WTC11 (cell line): ENCODE data around the gene PCED1A. TPM values are rescaled to one million over a fixed set of nuclear protein-coding genes. Genes with fewer than 3 reads are reported as not detected.
"Not testable (repeated sequence)": the region's sequence is repeated elsewhere in the genome, so short reads cannot be mapped to it uniquely, and the experiment has no call there.

Experiments
- ATAC-seq: fragments of 200-7000 bp; cut with Tn5 transposase; 2 replicates; pipeline ENCODE4 v1.10.0; 2021; ENCODE audit warnings: mild to moderate bottlenecking, moderate library complexity
- CTCF ChIA-PET: fragments of 300-600 bp; sonication (Branson Sonifier 250); formaldehyde crosslinking; loops from one replicate; lab custom pipeline; 2021; ENCODE audit warnings: antibody characterized with exemption; lab: Charles Lee
- POLR2A ChIA-PET: fragments of 350-600 bp; sonication (Branson Sonifier 250); formaldehyde crosslinking; loops from one replicate; lab custom pipeline; 2021; ENCODE audit warnings: antibody characterized with exemption; lab: Charles Lee
- DNase-seq: peaks from one replicate; pipeline ENCODE4 v3.0.0; 2021; ENCODE audit warnings: low spot score
- H3K27ac Mint-ChIP-seq: 2 replicates; pipeline ENCODE4 v1.8.0; 2021; ENCODE audit warnings: mixed read lengths
- H3K27me3 Mint-ChIP-seq: 2 replicates; pipeline ENCODE4 v1.8.0; 2021; ENCODE audit warnings: low read depth, mild to moderate bottlenecking, moderate library complexity, mixed read lengths
- H3K36me3 Mint-ChIP-seq: 2 replicates; pipeline ENCODE4 v1.8.0; 2021; ENCODE audit warnings: mixed read lengths
- H3K4me1 Mint-ChIP-seq: 2 replicates; pipeline ENCODE4 v1.8.0; 2022; ENCODE audit warnings: mixed read lengths
- H3K4me3 Mint-ChIP-seq: 2 replicates; pipeline ENCODE4 v1.8.0; 2021; ENCODE audit warnings: mild to moderate bottlenecking, moderate library complexity, mixed read lengths
- H3K9me3 Mint-ChIP-seq: 2 replicates; pipeline ENCODE4 v1.8.0; 2021; ENCODE audit warnings: mixed read lengths
- CBFB ChIP-seq: sonication (generic); formaldehyde crosslinking; IDR thresholded peaks from 2 replicates; pipeline ENCODE4 v1.8.1; 2022; ENCODE audit warnings: mild to moderate bottlenecking, low read depth, missing genetic modification reagents
- CREB1 ChIP-seq: sonication (generic); formaldehyde crosslinking; IDR thresholded peaks from 2 replicates; pipeline ENCODE4 v1.8.0; 2023; ENCODE audit warnings: mild to moderate bottlenecking, missing genetic modification reagents
- E2F5 ChIP-seq: sonication (generic); formaldehyde crosslinking; IDR thresholded peaks from 2 replicates; pipeline ENCODE4 v1.8.1; 2022; ENCODE audit warnings: mild to moderate bottlenecking, moderate library complexity, missing genetic modification reagents
- ETV6 ChIP-seq: sonication (generic); formaldehyde crosslinking; IDR thresholded peaks from 2 replicates; pipeline ENCODE4 v1.8.1; 2022; ENCODE audit warnings: mild to moderate bottlenecking, missing genetic modification reagents
- HMGXB4 ChIP-seq: sonication (generic); formaldehyde crosslinking; IDR thresholded peaks from 2 replicates; pipeline ENCODE4 v1.8.1; 2023; ENCODE audit warnings: mild to moderate bottlenecking, moderate library complexity, missing genetic modification reagents
- MAX ChIP-seq: sonication (generic); formaldehyde crosslinking; IDR thresholded peaks from 2 replicates; pipeline ENCODE4 v1.8.0; 2022; ENCODE audit warnings: mild to moderate bottlenecking, missing genetic modification reagents
- NFE2L1 ChIP-seq: sonication (generic); formaldehyde crosslinking; IDR thresholded peaks from 2 replicates; pipeline ENCODE4 v1.8.1; 2023; ENCODE audit warnings: missing genetic modification reagents
- NR1H2 ChIP-seq: sonication (generic); formaldehyde crosslinking; IDR thresholded peaks from 2 replicates; pipeline ENCODE4 v1.9.0; 2021; ENCODE audit warnings: mild to moderate bottlenecking, moderate library complexity, missing genetic modification reagents
- RELA ChIP-seq: sonication (generic); formaldehyde crosslinking; IDR thresholded peaks from 2 replicates; pipeline ENCODE4 v1.8.1; 2022; ENCODE audit warnings: missing genetic modification reagents, mild to moderate bottlenecking, borderline replicate concordance
- SMAD4 ChIP-seq: sonication (generic); formaldehyde crosslinking; IDR thresholded peaks from 2 replicates; pipeline ENCODE4 v1.8.0; 2022; ENCODE audit warnings: mild to moderate bottlenecking, missing genetic modification reagents
- SP1 ChIP-seq: sonication (generic); formaldehyde crosslinking; conservative IDR thresholded peaks from 2 replicates; pipeline ENCODE4 v1.8.1; 2022; ENCODE audit warnings: missing genetic modification reagents
- ZNF416 ChIP-seq: fragments of 250-450 bp; sonication (Bioruptor Pico); IDR thresholded peaks from 2 replicates; pipeline ENCODE4 v1.9.0; 2021; ENCODE audit warnings: mild to moderate bottlenecking, inconsistent platforms
- ZNF532 ChIP-seq: fragments of 250-450 bp; sonication (Bioruptor Pico); IDR thresholded peaks from 2 replicates; pipeline ENCODE4 v1.9.0; 2021; ENCODE audit warnings: mild to moderate bottlenecking, borderline replicate concordance
- total RNA-seq: library from RNA; stranded (reverse); gene quantifications from 3 replicates; pipeline ENCODE4 v1.2.3, GENCODE V29; 2021
- TF ChIP-seq, protein P1 (sequence below): sonication (generic); formaldehyde crosslinking; IDR thresholded peaks from 2 replicates; pipeline ENCODE4 v1.8.0; 2023; ENCODE audit warnings: missing genetic modification reagents, mild to moderate bottlenecking, borderline replicate concordance
- TF ChIP-seq, protein P2 (sequence below): sonication (generic); formaldehyde crosslinking; IDR thresholded peaks from 2 replicates; pipeline ENCODE4 v1.8.0; 2023; ENCODE audit warnings: missing genetic modification reagents

Gene PCED1A
- total RNA-seq, 1 experiment from 2014 or later: 19.7 TPM

DNA sequence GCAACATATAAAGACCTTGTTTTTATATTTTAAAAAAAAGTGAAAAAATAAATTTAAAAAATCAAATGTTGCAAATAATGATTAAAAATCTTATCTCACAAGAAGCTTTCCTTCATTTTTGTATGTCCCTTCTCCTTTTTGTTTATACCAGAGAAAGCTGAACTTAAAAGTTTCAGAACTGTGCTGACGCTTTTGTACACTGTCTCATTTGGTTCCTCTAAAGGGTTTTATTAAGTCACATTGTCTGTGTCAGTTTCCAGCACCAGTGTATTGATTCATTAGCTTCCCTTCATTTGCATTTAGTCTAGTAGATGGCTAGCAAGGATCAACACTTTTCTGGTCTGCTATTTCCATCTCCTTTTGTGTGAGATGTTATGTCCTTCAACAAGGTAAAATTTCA, 6.7 kb downstream of the PCED1A start:
- no peaks in the 10 kb centered on the region for H3K9me3 Mint-ChIP-seq
- H3K36me3 Mint-ChIP-seq: peaks cover 5% of the 10 kb centered on the region; the same call in 1 of the 2 replicates
- peaks cover 20% of the 10 kb centered on the region for H3K27me3 Mint-ChIP-seq
- no peak for DNase-seq
- no peaks in the 10 kb centered on the region for H3K4me1 Mint-ChIP-seq
- CTCF ChIA-PET: interaction anchor here (0.6 kb wide), 1 partner anchor 17 kb away, joined by 3 read pairs; no protein-coding TSS in a partner anchor
- no peak overlapping the region for H3K4me3 Mint-ChIP-seq
- H3K27ac Mint-ChIP-seq: no peak overlapping the region
- ATAC-seq: no peak
- POLR2A ChIA-PET: interaction anchor here (1.0 kb wide), 1 partner anchor 12 kb away, joined by 3 read pairs; no protein-coding TSS in a partner anchor
- TF ChIP-seq NFE2L1 (CRISPR knock-in tag) (no peak), CBFB (no peak), MAX (CRISPR knock-in tag) (no peak), E2F5 (CRISPR knock-in tag) (no peak), CREB1 (CRISPR knock-in tag) (no peak), HMGXB4 (no peak), NR1H2 (CRISPR knock-in tag) (no peak), SP1 (no peak), ETV6 (CRISPR knock-in tag) (no peak), SMAD4 (CRISPR knock-in tag) (no peak), ZNF416 (CRISPR knock-in tag) (no peak), ZNF532 (CRISPR knock-in tag) (no peak), RELA (CRISPR knock-in tag) (no peak)
- TF ChIP-seq, protein P1, sequence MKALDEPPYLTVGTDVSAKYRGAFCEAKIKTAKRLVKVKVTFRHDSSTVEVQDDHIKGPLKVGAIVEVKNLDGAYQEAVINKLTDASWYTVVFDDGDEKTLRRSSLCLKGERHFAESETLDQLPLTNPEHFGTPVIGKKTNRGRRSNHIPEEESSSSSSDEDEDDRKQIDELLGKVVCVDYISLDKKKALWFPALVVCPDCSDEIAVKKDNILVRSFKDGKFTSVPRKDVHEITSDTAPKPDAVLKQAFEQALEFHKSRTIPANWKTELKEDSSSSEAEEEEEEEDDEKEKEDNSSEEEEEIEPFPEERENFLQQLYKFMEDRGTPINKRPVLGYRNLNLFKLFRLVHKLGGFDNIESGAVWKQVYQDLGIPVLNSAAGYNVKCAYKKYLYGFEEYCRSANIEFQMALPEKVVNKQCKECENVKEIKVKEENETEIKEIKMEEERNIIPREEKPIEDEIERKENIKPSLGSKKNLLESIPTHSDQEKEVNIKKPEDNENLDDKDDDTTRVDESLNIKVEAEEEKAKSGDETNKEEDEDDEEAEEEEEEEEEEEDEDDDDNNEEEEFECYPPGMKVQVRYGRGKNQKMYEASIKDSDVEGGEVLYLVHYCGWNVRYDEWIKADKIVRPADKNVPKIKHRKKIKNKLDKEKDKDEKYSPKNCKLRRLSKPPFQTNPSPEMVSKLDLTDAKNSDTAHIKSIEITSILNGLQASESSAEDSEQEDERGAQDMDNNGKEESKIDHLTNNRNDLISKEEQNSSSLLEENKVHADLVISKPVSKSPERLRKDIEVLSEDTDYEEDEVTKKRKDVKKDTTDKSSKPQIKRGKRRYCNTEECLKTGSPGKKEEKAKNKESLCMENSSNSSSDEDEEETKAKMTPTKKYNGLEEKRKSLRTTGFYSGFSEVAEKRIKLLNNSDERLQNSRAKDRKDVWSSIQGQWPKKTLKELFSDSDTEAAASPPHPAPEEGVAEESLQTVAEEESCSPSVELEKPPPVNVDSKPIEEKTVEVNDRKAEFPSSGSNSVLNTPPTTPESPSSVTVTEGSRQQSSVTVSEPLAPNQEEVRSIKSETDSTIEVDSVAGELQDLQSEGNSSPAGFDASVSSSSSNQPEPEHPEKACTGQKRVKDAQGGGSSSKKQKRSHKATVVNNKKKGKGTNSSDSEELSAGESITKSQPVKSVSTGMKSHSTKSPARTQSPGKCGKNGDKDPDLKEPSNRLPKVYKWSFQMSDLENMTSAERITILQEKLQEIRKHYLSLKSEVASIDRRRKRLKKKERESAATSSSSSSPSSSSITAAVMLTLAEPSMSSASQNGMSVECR (CRISPR knock-in tag): no peak
- TF ChIP-seq, protein P2, sequence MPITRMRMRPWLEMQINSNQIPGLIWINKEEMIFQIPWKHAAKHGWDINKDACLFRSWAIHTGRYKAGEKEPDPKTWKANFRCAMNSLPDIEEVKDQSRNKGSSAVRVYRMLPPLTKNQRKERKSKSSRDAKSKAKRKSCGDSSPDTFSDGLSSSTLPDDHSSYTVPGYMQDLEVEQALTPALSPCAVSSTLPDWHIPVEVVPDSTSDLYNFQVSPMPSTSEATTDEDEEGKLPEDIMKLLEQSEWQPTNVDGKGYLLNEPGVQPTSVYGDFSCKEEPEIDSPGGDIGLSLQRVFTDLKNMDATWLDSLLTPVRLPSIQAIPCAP: no peak

- not testable (repeated sequence) for H3K9me3 Mint-ChIP-seq, H3K36me3 Mint-ChIP-seq, H3K4me1 Mint-ChIP-seq, H3K4me3 Mint-ChIP-seq, H3K27ac Mint-ChIP-seq, DNase-seq, ATAC-seq
- CTCF ChIA-PET: interaction anchor here (0.6 to 1.1 kb wide), 2 partner anchors 34 to 76 kb away, joined by 3 read pairs; no protein-coding TSS in a partner anchor
- POLR2A ChIA-PET: interaction anchor here (0.7 kb wide), 2 partner anchors 21 to 51 kb away, joined by 3 to 4 read pairs; no protein-coding TSS in a partner anchor
- peaks cover 37% of the 10 kb centered on the region for H3K27me3 Mint-ChIP-seq
Observed at GRCh38 chr20:2831206-2831605, 9.2 kb downstream of the PCED1A start.
